HG02571 (cell line): ENCODE measurements around the gene COG2.
"Not testable (repeated sequence)": the region's sequence is repeated elsewhere in the genome, so short reads cannot be mapped to it uniquely, and the experiment has no call there.

ENCODE experiments used
- ATAC-seq: cut with Tn5 transposase; IDR thresholded peaks from one replicate; pipeline ENCODE4 v1.9.1; 2021; ENCODE audit warnings: mild to moderate bottlenecking, moderate library complexity; ENCODE audit not compliant: unreplicated experiment

COG2 gene

GRCh38 chr1:230698964-230699363 lies 56.7 kb downstream of the COG2 start:
- not testable (repeated sequence) for ATAC-seq

- ATAC-seq = no peak
These were observed 57.4 kb downstream of the COG2 start for GRCh38 chr1:230699716-230700115.

- ATAC-seq = no peak
These were observed 57.9 kb downstream of the COG2 start for GRCh38 chr1:230700132-230700531.

- ATAC-seq = no peak
These were observed 59.2 kb downstream of the COG2 start for GRCh38 chr1:230701434-230701833.

GRCh38 chr1:230701895-230702768 lies 59.9 kb downstream of the COG2 start:
- no peak for ATAC-seq

- no peak for ATAC-seq
These were observed 60.8 kb downstream of the COG2 start for GRCh38 chr1:230702934-230703678.

- no peak for ATAC-seq
These were observed 61.6 kb downstream of the COG2 start for GRCh38 chr1:230703679-230704385.

- ATAC-seq = no peak
These were observed 62.5 kb downstream of the COG2 start for GRCh38 chr1:230704830-230705229.

GRCh38 chr1:230705289-230706019 lies 63.2 kb downstream of the COG2 start:
- no peak for ATAC-seq

GRCh38 chr1:230706020-230706699 lies 63.9 kb downstream of the COG2 start:
- ATAC-seq = no peak

GRCh38 chr1:230706887-230707731 lies 64.8 kb downstream of the COG2 start:
- ATAC-seq = no peak

- no peak for ATAC-seq
These were observed 65.7 kb downstream of the COG2 start for GRCh38 chr1:230707732-230708630.

GRCh38 chr1:230708631-230709580 lies 66.6 kb downstream of the COG2 start:
- no peak for ATAC-seq

- ATAC-seq = no peak
These were observed 67.6 kb downstream of the COG2 start for GRCh38 chr1:230709619-230710542.

- no peak for ATAC-seq
These were observed 68.2 kb downstream of the COG2 start for GRCh38 chr1:230710543-230710904.

- no peak for ATAC-seq
These were observed 69.0 kb downstream of the COG2 start for GRCh38 chr1:230711245-230711644.
